ENCODE data around the gene GZF1.

GZF1 gene

DNA sequence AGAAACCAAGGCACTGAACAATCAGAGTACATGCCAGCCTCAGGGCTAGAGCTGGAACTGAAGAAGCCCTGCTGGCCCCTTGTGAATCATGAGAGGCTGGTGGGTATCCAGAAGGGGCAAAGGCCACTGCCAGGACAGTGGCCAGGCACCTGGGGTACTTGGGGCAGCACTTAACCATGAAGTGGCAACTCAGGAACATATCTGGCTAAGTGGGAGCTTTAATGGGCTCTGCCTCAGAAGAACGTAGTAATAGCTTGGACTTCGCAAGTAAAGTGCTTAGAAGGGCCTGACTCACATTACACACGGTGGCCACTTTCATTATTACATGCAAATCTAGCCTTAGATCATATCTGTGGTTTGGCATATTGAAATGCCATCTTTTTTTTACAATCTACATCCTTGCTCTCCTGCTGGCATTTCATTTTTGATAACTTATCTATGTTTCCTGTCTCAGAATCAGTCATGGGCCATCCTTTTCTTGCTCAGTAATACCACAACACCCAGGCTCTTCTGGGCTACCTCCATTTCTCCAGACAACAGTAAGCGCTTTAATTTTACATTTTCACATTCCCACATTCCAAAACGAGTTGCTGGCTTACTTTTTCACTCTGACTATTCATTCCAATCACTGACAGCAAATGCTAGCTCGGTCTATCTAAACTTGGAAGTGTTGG lies 37.7 kb downstream of the GZF1 start:
- Histone ChIP-seq H3K27me3 (ENCODE audit: insufficient read depth, low read length) (no peaks in the 10 kb centered on the region), H3K36me3 (ENCODE audit: insufficient read depth, low read depth, low read length) (peaks cover 35% of the 10 kb centered on the region), H3K4me1 (ENCODE audit: insufficient read depth, low read length) (no peaks in the 10 kb centered on the region), H3K9ac (ENCODE audit: low read depth, low read length) (no peak overlapping the region), H3K9me3 (ENCODE audit: insufficient read depth, low read depth, low read length) (no peaks in the 10 kb centered on the region), H3K27ac (ENCODE audit: low read length) (no peak overlapping the region), H3K4me3 (ENCODE audit: low read length) (no peak overlapping the region)

DNA sequence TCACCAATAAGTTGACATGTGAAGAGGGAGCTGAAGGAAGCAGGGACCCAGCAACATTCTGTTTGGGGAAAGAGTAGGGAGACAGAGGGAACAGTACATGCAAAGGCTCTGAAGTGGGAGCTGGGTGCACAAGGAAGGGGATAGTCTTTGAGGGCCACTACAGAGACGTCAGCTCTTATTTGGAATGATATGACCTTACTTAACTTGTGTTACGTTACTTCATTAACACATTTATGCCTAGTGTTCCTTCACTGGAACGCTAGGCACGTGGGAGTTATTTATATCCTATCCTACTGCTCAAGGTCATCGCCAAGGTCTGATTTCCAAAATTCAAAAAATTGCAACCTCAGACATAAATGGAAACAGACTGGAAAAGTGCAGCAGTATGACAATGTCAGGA lies 39.1 kb downstream of the GZF1 start:
- H3K4me3 ChIP-seq (ENCODE audit: low read length) = no peak overlapping the region
- no peak overlapping the region for H3K9ac ChIP-seq (ENCODE audit: low read depth, low read length)
- no peaks in the 10 kb centered on the region for H3K9me3 ChIP-seq (ENCODE audit: insufficient read depth, low read depth, low read length)

DNA sequence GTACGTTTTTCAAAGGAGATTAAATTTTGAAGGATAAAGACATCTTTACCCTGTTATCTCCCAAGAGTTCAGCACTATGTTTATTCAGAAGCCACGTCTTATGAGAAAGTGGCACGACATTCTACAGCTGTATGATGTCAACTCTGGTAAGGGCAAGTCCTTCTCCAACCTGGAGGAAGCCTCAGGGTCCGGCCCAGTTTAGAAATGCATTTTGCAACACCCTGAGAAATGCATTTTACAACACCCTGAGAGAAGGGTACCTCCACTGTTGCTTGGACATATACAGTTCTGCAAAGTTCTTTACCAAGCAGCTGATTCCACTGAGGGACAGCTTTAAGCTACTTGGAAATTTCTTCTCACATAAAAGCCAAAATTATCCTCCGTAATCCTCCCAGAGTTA lies 41.8 kb downstream of the GZF1 start:
- Histone ChIP-seq H3K27me3 (ENCODE audit: insufficient read depth, low read length) (no peaks in the 10 kb centered on the region), H3K9me3 (ENCODE audit: insufficient read depth, low read depth, low read length) (no peaks in the 10 kb centered on the region), H3K4me1 (ENCODE audit: insufficient read depth, low read length) (no peaks in the 10 kb centered on the region), H3K27ac (ENCODE audit: low read length) (no peak overlapping the region), H3K4me3 (ENCODE audit: low read length) (no peak overlapping the region), H3K9ac (ENCODE audit: low read depth, low read length) (no peak overlapping the region), H3K36me3 (ENCODE audit: insufficient read depth, low read depth, low read length) (0 out of 2 replicates have a peak, but pooled peaks cover 13% of the 10 kb centered on the region)

More for the DNA sequence above, 39.1 kb downstream of the GZF1 start:
- Histone ChIP-seq H3K36me3 (ENCODE audit: insufficient read depth, low read depth, low read length) (peaks cover 26% of the 10 kb centered on the region; the same call in 1 of the 2 replicates), H3K27ac (ENCODE audit: low read length) (no peak overlapping the region), H3K27me3 (ENCODE audit: insufficient read depth, low read length) (no peaks in the 10 kb centered on the region), H3K4me1 (ENCODE audit: insufficient read depth, low read length) (no peaks in the 10 kb centered on the region)

DNA sequence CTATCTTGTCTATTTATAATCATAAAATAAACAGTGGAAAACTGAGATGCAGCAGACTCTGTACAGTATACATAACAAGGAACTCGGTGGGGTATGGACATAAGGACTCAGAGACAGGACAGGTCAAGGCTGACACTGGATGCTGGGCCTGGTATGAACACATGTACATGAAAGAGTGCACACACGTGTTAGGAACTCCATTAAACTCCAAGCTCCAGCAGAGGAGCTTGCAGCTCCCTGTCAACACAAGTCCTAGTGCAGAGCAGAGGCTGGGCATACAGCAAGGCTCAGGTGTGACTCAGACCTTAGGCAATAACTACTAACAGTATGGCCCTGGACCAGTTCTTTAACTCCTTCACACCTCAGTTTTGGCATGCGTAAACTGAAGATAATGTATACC lies 42.2 kb downstream of the GZF1 start:
- no peaks in the 10 kb centered on the region for H3K27me3 ChIP-seq (ENCODE audit: insufficient read depth, low read length)
- H3K4me3 ChIP-seq (ENCODE audit: low read length) = no peak overlapping the region
- no peak overlapping the region for H3K9ac ChIP-seq (ENCODE audit: low read depth, low read length)
- no peak overlapping the region for H3K27ac ChIP-seq (ENCODE audit: low read length)
- no peaks in the 10 kb centered on the region for H3K9me3 ChIP-seq (ENCODE audit: insufficient read depth, low read depth, low read length)
- H3K4me1 ChIP-seq (ENCODE audit: insufficient read depth, low read length) = no peaks in the 10 kb centered on the region
- H3K36me3 ChIP-seq (ENCODE audit: insufficient read depth, low read depth, low read length) = 0 out of 2 replicates have a peak, but pooled peaks cover 13% of the 10 kb centered on the region

DNA sequence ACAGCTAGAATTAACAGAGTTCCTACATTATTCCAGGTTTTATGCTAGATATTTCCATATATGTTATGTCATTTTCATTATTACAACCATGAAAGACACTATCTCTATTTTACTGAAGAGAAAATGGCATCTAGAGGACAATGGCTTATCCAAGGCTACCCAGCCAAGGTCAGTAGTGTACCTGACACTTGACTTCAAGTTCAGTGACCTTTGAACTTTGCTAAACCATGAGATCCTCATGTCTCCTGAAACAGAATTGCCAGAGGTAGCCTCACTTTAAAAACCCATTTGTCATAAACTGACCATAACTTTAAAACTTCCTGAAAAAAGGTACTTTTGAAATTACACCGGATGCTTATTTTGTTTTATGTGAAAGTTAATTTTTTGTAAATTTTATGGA lies 44.9 kb downstream of the GZF1 start:
- Histone ChIP-seq H3K4me3 (ENCODE audit: low read length) (no peak overlapping the region), H3K9ac (ENCODE audit: low read depth, low read length) (no peak overlapping the region), H3K27ac (ENCODE audit: low read length) (no peak overlapping the region), H3K4me1 (ENCODE audit: insufficient read depth, low read length) (0 out of 2 replicates have a peak, but pooled peaks cover 2% of the 10 kb centered on the region), H3K36me3 (ENCODE audit: insufficient read depth, low read depth, low read length) (0 out of 2 replicates have a peak, but pooled peaks cover 9% of the 10 kb centered on the region), H3K9me3 (ENCODE audit: insufficient read depth, low read depth, low read length) (no peaks in the 10 kb centered on the region), H3K27me3 (ENCODE audit: insufficient read depth, low read length) (no peaks in the 10 kb centered on the region)

DNA sequence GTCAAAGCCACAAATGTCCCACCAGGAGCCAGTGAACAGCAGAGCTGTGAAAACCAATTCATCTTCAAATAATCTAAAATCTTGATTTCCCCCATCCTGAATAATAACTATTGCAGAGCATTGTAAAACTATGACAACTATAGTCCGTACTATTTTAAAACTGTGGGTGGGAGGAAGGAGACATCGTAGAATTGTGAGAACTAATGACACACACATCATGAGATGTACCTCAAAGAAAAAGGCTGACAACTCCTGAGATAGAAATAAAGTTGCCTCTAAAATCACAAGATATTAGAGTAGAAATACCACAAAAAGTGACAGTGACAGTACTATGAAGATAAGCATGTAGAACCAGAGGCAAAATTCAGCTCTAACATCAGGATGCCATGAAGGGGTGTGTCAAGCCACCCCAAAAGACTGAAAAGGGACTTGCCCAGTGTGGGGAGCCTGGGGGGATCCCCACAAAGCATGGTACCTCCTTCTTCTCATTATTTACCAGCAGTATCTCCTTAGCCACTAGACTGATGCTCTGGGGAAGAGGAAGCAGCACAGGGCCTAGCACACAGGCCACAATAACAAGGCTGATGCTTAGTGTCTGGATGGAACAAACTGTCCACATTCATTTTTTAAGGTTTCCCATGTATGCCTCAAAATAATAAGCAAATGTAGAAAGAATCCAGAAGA lies 45.9 kb downstream of the GZF1 start:
- H3K36me3 ChIP-seq (ENCODE audit: insufficient read depth, low read depth, low read length) = no peaks in the 10 kb centered on the region
- no peak overlapping the region for H3K9ac ChIP-seq (ENCODE audit: low read depth, low read length)
- no peaks in the 10 kb centered on the region for H3K27me3 ChIP-seq (ENCODE audit: insufficient read depth, low read length)
- no peak overlapping the region for H3K4me3 ChIP-seq (ENCODE audit: low read length)
- H3K27ac ChIP-seq (ENCODE audit: low read length) = no peak overlapping the region
- H3K4me1 ChIP-seq (ENCODE audit: insufficient read depth, low read length) = 0 out of 2 replicates have a peak, but pooled peaks cover 2% of the 10 kb centered on the region
- no peaks in the 10 kb centered on the region for H3K9me3 ChIP-seq (ENCODE audit: insufficient read depth, low read depth, low read length)

DNA sequence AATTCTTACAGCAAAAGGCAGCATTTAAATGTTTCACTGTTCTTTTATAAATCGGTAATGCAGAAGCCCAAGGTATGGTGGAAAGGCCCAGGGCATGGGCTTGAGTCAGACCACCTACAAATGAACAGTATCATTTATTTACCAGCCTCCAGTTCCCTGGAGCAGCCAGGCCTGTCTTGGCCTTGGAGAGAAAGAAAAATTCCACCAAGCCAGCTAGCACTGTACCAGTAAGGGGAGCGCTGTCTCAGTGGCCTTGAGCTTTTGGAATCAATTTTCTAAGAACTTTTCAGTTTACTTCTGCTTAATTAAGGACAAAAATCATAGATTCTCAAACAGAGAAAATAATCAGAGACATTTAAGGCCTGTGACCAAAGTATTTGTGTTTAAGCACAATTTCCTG lies 47.0 kb downstream of the GZF1 start:
- H3K4me3 ChIP-seq (ENCODE audit: low read length) = no peak overlapping the region
- 0 out of 2 replicates have a peak, but pooled peaks cover 2% of the 10 kb centered on the region for H3K4me1 ChIP-seq (ENCODE audit: insufficient read depth, low read length)
- H3K27ac ChIP-seq (ENCODE audit: low read length) = no peak overlapping the region
- no peak overlapping the region for H3K9ac ChIP-seq (ENCODE audit: low read depth, low read length)
- H3K27me3 ChIP-seq (ENCODE audit: insufficient read depth, low read length) = no peaks in the 10 kb centered on the region
- no peaks in the 10 kb centered on the region for H3K36me3 ChIP-seq (ENCODE audit: insufficient read depth, low read depth, low read length)
- H3K9me3 ChIP-seq (ENCODE audit: insufficient read depth, low read depth, low read length) = no peaks in the 10 kb centered on the region

DNA sequence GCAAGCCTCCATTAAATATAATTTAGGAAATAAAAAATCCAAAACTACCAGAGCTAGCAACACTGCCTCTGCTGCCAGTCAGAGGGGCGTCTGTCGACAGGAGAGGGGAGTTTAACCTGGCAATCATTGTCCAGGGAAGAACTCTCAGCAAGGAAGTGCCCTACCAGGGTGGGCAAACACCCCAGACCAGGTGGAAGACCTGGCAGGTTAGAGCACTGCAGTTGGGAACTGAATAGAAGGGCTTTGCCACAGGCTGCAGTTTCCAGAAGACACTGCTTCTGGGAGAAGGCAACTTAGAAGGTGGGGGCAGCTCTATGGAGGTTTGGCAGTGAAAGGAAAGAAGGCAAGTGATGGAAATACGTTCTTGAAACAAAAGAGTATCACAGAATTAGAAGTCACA lies 47.8 kb downstream of the GZF1 start:
- no peak overlapping the region for H3K4me3 ChIP-seq (ENCODE audit: low read length)
- H3K9me3 ChIP-seq (ENCODE audit: insufficient read depth, low read depth, low read length) = no peaks in the 10 kb centered on the region
- H3K27me3 ChIP-seq (ENCODE audit: insufficient read depth, low read length) = no peaks in the 10 kb centered on the region
- no peaks in the 10 kb centered on the region for H3K36me3 ChIP-seq (ENCODE audit: insufficient read depth, low read depth, low read length)
- no peak overlapping the region for H3K27ac ChIP-seq (ENCODE audit: low read length)
- H3K4me1 ChIP-seq (ENCODE audit: insufficient read depth, low read length) = 0 out of 2 replicates have a peak, but pooled peaks cover 2% of the 10 kb centered on the region
- H3K9ac ChIP-seq (ENCODE audit: low read depth, low read length) = no peak overlapping the region

DNA sequence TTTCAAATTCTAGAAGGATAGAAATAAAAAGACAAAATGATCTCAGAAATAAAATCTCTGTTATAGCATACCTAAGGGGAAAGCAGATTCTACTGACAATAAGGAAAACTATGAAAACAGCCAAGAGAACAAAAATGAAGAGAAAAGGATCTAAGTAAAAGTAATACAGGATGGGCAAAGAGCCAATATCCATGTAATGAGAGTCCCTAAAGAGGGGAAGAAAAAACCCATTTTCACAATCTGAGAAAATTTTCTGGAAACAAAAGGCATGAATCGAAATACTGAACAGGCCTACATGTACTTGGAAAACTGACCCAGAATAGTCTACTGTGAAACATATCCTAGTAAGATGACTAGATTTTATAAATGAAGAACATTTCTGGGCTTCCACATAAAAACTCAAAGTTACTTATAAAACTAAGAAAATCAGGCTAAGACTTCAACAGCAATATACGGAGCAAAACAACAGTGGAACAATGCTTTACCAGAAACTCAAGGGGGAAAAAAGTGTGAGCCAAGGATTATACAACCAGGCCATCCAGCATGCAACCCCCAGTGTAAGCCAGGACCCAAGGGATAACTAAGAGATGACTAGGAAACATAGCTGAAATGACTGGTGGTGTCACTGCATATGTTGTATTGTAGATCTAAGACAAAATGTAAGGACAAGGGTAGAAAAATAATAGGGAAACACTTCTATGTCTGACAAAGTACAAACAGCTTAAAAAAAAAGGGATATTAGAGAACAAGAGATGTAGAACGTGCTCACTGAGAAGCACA lies 49.1 kb downstream of the GZF1 start:
- Histone ChIP-seq H3K9me3 (ENCODE audit: insufficient read depth, low read depth, low read length) (no peaks in the 10 kb centered on the region), H3K27me3 (ENCODE audit: insufficient read depth, low read length) (no peaks in the 10 kb centered on the region), H3K36me3 (ENCODE audit: insufficient read depth, low read depth, low read length) (no peaks in the 10 kb centered on the region), H3K4me1 (ENCODE audit: insufficient read depth, low read length) (0 out of 2 replicates have a peak, but pooled peaks cover 2% of the 10 kb centered on the region), H3K9ac (ENCODE audit: low read depth, low read length) (no peak overlapping the region), H3K4me3 (ENCODE audit: low read length) (no peak overlapping the region), H3K27ac (ENCODE audit: low read length) (no peak overlapping the region)

DNA sequence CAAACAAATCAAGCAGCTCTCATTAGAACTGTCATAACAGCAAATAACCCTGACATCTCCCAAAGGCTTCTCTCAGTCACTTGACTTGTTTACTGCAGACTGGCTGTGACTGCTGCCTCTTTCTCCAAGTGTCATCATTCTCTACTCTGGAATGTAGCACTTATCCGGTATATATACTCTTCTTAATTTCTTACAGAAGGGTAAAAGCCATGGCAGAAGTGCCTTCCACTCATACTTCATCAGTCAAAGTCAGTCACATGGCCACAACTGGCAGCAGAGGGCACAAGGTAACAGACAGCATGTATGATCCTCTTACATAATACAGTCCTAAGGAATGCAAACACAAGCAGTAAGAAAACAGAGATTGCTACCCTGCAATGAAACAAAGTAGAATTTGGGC lies 50.0 kb downstream of the GZF1 start:
- Histone ChIP-seq H3K36me3 (ENCODE audit: insufficient read depth, low read depth, low read length) (no peaks in the 10 kb centered on the region), H3K9ac (ENCODE audit: low read depth, low read length) (no peak overlapping the region), H3K4me1 (ENCODE audit: insufficient read depth, low read length) (0 out of 2 replicates have a peak, but pooled peaks cover 2% of the 10 kb centered on the region), H3K27me3 (ENCODE audit: insufficient read depth, low read length) (no peaks in the 10 kb centered on the region), H3K4me3 (ENCODE audit: low read length) (no peak overlapping the region), H3K9me3 (ENCODE audit: insufficient read depth, low read depth, low read length) (no peaks in the 10 kb centered on the region), H3K27ac (ENCODE audit: low read length) (no peak overlapping the region)

DNA sequence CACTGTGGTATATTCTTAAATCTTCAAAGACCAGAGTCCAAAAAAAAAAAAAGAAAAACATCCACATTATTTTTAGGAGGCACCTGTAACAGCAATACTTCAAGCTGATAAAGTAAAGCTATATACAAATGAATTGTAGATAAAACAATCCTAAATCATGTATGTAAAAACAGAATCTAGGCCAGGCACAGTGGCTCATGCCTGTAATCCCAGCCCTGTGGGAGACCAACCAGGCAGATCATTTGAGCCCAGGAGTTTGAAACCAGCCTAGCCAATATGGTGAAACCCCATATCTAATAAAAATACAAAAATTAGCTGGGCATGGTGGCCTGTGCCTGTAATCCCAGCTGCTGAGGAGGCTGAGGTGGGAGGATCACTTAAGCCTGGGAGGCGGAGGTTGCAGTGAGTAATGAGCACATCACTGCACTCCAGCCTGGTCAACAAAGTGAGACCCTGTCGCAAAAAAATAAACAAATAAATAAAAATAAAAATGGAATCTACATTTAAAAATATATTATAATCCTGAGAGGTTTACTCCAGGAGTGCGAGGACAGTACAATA lies 52.0 kb downstream of the GZF1 start:
- H3K4me3 ChIP-seq (ENCODE audit: low read length) = no peak overlapping the region
- no peak overlapping the region for H3K9ac ChIP-seq (ENCODE audit: low read depth, low read length)
- H3K27ac ChIP-seq (ENCODE audit: low read length) = no peak overlapping the region
- 0 out of 2 replicates have a peak, but pooled peaks cover 2% of the 10 kb centered on the region for H3K4me1 ChIP-seq (ENCODE audit: insufficient read depth, low read length)
- H3K27me3 ChIP-seq (ENCODE audit: insufficient read depth, low read length) = no peaks in the 10 kb centered on the region
- no peaks in the 10 kb centered on the region for H3K36me3 ChIP-seq (ENCODE audit: insufficient read depth, low read depth, low read length)
- H3K9me3 ChIP-seq (ENCODE audit: insufficient read depth, low read depth, low read length) = no peaks in the 10 kb centered on the region

All from iPS-20b (cell line).